Psoas muscle (tissue), 8 donors: ENCODE results near the gene THAP4. TPM values are rescaled to one million over a fixed set of nuclear protein-coding genes. Genes with fewer than 3 reads are reported as not detected.
A peak's percentile ranks its signal among the peaks of the same experiment; 100 is the strongest.

ENCODE experiments used
- ATAC-seq, 4 donors: fragments of 200-7000 bp; cut with Tn5 transposase; one replicate each; pipeline ENCODE4 v1.9.1; 2020; ENCODE audit warnings: moderate library complexity in 3 of 4, mild to moderate bottlenecking in 2 of 4
- DNase-seq, 2 donors: peaks; one replicate each; pipeline ENCODE4 v3.0.0-alpha.2; 2020
- H3K27ac ChIP-seq: fragments of 200-600 bp; one replicate; pipeline ENCODE4 v1.8.0; 2022
- H3K27me3 ChIP-seq, 3 donors: fragments of 200-600 bp in 1 of 3; one replicate each; pipeline versions ENCODE4 v1.6.1 to v1.8.0; 2013 to 2022; ENCODE audit warnings: low read length in 2 of 3, mild to moderate bottlenecking in 2 of 3, moderate library complexity in 1 of 3; ENCODE audit not compliant: insufficient read depth in 3 of 3
- H3K36me3 ChIP-seq, 2 donors: fragments of 200-600 bp in 1 of 2; one replicate each; pipeline versions ENCODE4 v1.6.1 to v1.8.0; 2013 to 2022; ENCODE audit warnings: low read depth in 1 of 2, mild to moderate bottlenecking in 1 of 2, moderate library complexity in 1 of 2; ENCODE audit not compliant: insufficient read depth in 1 of 2
- H3K4me1 ChIP-seq: fragments of 200-600 bp; one replicate; pipeline ENCODE4 v1.8.0; 2022
- H3K4me3 ChIP-seq: fragments of 200-600 bp; one replicate; pipeline ENCODE4 v1.8.0; 2022; ENCODE audit warnings: mild to moderate bottlenecking
- H3K9me3 ChIP-seq: fragments of 200-600 bp; one replicate; pipeline ENCODE4 v1.8.0; 2022
- WGBS, 3 donors: extraction: QIAGEN DNeasy Blood & Tissue Kit; methylation state at CpG; one replicate each; pipeline versions ENCODE4 v1.1.6 to v1.1.7; 2013; 5-methylcytosine and 5-hydroxymethylcytosine counted together
- intact Hi-C, 2 donors: fragments of 100-400 bp; cut with DNase I; formaldehyde crosslinking; loops; one replicate each; pipeline versions ENCODE4 v1.11.0 to v1.14.2; 2022
- polyA plus RNA-seq, 3 donors: library from polyadenylated mRNA; stranded (reverse); fragments of 200-250 nt; gene quantifications; one replicate each; pipeline ENCODE4 v1.2.3, GENCODE V29; 2013
- total RNA-seq, 4 donors: library from RNA; stranded (reverse); fragmentation: NEBNext Ultra II Directional in 2 of 4; extraction: Animal tissue kit (Norgen Biotek cat#: 25700) in 2 of 4; gene quantifications; one replicate each; pipeline versions ENCODE4 v1.2.1 to v1.2.4, GENCODE V29; 2021 to 2023
- TF ChIP-seq, protein P1 (sequence below): fragments of 200-600 bp; IDR thresholded peaks from one replicate; pipeline ENCODE4 v1.8.0; 2022; ENCODE audit warnings: antibody characterized with exemption
- donor health status: healthy with polysubstance abuse.
- donor health status: DM: no; HTN: no; CAD: no; lungs with moderate emphysema.
- donor health status: Bipolar disorder and iron deficiency.
- donor health status: healthy.
- donor health status: DM: yes; HTN: yes; CAD: no.
- donor health status: DM: no; HTN: no; CAD: no.
- donor health status: DM: no; HTN: no; CAD: no.
- donor health status: DM: yes; HTN: yes; CAD: no.

THAP4 gene
- total and polyA plus RNA-seq, 7 donors: 64.9 to 133 (median 89.6) TPM

DNA sequence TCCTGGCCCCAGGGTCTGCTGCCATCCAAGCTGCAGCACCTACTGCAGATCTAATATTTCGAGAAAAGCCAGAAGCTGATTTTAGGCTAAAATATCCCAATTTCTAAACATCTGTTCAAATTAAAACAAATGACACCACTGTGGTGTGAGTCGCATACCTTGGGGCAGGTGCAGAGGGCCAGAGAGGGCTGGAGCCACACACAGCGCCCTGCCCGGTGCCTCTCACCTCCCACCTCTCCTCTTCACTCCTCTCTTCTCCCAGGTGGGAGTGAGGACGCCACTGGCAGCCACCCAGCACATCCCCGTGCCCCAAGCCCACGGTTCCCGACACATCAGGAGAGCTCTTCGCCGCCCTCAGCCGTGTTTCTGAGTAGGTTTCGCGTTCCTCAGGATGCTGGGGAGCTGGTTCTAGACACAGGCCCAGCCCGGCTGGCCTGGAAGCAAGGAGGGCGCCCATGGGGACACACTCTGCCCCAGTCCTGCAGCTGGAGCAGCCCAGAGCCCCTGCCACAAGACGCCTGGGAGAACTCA lies 21.4 kb downstream of the THAP4 start:
- TF ChIP-seq, protein P1, sequence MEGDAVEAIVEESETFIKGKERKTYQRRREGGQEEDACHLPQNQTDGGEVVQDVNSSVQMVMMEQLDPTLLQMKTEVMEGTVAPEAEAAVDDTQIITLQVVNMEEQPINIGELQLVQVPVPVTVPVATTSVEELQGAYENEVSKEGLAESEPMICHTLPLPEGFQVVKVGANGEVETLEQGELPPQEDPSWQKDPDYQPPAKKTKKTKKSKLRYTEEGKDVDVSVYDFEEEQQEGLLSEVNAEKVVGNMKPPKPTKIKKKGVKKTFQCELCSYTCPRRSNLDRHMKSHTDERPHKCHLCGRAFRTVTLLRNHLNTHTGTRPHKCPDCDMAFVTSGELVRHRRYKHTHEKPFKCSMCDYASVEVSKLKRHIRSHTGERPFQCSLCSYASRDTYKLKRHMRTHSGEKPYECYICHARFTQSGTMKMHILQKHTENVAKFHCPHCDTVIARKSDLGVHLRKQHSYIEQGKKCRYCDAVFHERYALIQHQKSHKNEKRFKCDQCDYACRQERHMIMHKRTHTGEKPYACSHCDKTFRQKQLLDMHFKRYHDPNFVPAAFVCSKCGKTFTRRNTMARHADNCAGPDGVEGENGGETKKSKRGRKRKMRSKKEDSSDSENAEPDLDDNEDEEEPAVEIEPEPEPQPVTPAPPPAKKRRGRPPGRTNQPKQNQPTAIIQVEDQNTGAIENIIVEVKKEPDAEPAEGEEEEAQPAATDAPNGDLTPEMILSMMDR: no peak
- intact Hi-C loops: no loop called here
- DNase-seq (no peak), ATAC-seq (no peak)
- Histone ChIP-seq H3K27me3 (no peaks in the 10 kb centered on the region), H3K4me3 (no peak overlapping the region), H3K27ac (no peak overlapping the region), H3K9me3 (no peaks in the 10 kb centered on the region), H3K4me1 (peaks cover 39% of the 10 kb centered on the region), H3K36me3 (peaks cover 0 to 5% of the 10 kb centered on the region in 2 donors)
- WGBS, 3 donors: 86 to 91% (median 90%) methylated on average over 16 of the region's 16 CpGs

DNA sequence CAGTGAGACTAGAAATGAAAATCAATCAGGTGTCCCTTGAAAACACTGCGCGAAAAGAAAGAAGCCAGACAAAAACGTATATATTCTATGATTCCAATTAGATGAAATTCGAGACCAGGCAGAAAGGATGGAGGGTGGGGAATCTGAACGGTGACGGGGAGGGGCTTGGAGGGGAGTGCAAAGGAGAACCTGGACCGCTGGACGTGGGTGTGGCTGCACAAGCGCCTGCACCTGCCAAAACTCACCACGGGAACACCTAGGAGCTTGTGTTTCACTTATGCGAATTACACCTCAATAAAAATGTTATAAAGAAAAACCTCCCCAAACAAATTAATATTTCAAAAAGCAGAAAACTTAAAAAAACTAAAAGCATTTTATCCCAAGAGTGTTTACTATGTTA lies 21.9 kb downstream of the THAP4 start:
- intact Hi-C loops: no loop called here
- H3K27me3 ChIP-seq: no peaks in the 10 kb centered on the region
- H3K4me1 ChIP-seq: peaks cover 39% of the 10 kb centered on the region
- DNase-seq: no peak
- no peak for ATAC-seq
- no peaks in the 10 kb centered on the region for H3K9me3 ChIP-seq
- TF ChIP-seq, protein P1: no peak
- no peak overlapping the region for H3K27ac ChIP-seq
- 74 to 86% (median 80%) methylated on average over 11 of the region's 11 CpGs for WGBS, 3 donors
- no peak overlapping the region for H3K4me3 ChIP-seq
- peaks cover 0 to 5% of the 10 kb centered on the region in 2 donors for H3K36me3 ChIP-seq

GRCh38 chr2:241613017-241613780 lies 23.8 kb downstream of the THAP4 start:
- Histone ChIP-seq H3K4me1 (peaks cover 48% of the 10 kb centered on the region), H3K9me3 (no peaks in the 10 kb centered on the region), H3K27me3 (no peaks in the 10 kb centered on the region), H3K4me3 (no peak overlapping the region), H3K27ac (peak overlapping the region; percentile 28), H3K36me3 (peaks cover 0 to 9% of the 10 kb centered on the region in 2 donors)
- ATAC-seq (no peak), DNase-seq (no peak)
- intact Hi-C loops: loop anchor here in 1 of 2 donors (5.0 kb wide), 2 partner anchors 106 to 246 kb away; partner anchors contain the start of gene STK25
- WGBS, 3 donors: 61 to 65% (median 64%) methylated on average over 15 of the region's 15 CpGs
- TF ChIP-seq, protein P1: no peak

- ATAC-seq: no peak
- H3K4me1 ChIP-seq: peaks cover 40% of the 10 kb centered on the region
- peaks cover 0 to 9% of the 10 kb centered on the region in 2 donors for H3K36me3 ChIP-seq
- no peaks in the 10 kb centered on the region for H3K27me3 ChIP-seq
- H3K9me3 ChIP-seq: no peaks in the 10 kb centered on the region
- H3K27ac ChIP-seq: peak overlapping the region; percentile 28
- TF ChIP-seq, protein P1: no peak
- no peak overlapping the region for H3K4me3 ChIP-seq
- DNase-seq: no peak
- WGBS, 3 donors: 57 to 70% (median 58%) methylated on average over 20 of the region's 20 CpGs
- intact Hi-C loops: loop anchor here in 1 of 2 donors (5.0 kb wide), 2 partner anchors 105 to 245 kb away; partner anchors contain the start of gene STK25
Observed at GRCh38 chr2:241612156-241613016, 24.6 kb downstream of the THAP4 start.
